Aorta (tissue), 5 donors: ENCODE measurements around the gene CAV3. TPM values are rescaled to one million over a fixed set of nuclear protein-coding genes. Genes with fewer than 3 reads are reported as not detected.
"Not testable (repeated sequence)": the region's sequence is repeated elsewhere in the genome, so short reads cannot be mapped to it uniquely, and the experiment has no call there.

Source experiments
- ATAC-seq: fragments of 200-7000 bp; cut with Tn5 transposase; one replicate; pipeline ENCODE4 v1.9.1; 2022; ENCODE audit warnings: moderate library complexity; ENCODE audit not compliant: low FRiP score
- DNase-seq, 2 donors: peaks; one replicate each; pipeline ENCODE4 v3.0.0-alpha.2; 2020
- H3K27ac ChIP-seq, 2 donors: one replicate each; pipeline ENCODE4 v1.5.1; 2013; ENCODE audit warnings: low read length in 2 of 2, mild to moderate bottlenecking in 2 of 2, moderate library complexity in 2 of 2, control low read depth in 1 of 2, inconsistent platforms in 1 of 2, low read depth in 1 of 2
- H3K27me3 ChIP-seq, 2 donors: one replicate each; pipeline ENCODE4 v1.6.1; 2013; ENCODE audit warnings: control low read depth in 1 of 2, low read length in 1 of 2, mild to moderate bottlenecking in 1 of 2, moderate library complexity in 1 of 2; ENCODE audit not compliant: insufficient read depth in 2 of 2, control insufficient read depth in 1 of 2
- H3K36me3 ChIP-seq, 2 donors: one replicate each; pipeline ENCODE4 v1.6.1; 2013; ENCODE audit warnings: control low read depth in 1 of 2, low read length in 1 of 2, mild to moderate bottlenecking in 1 of 2; ENCODE audit not compliant: insufficient read depth in 2 of 2, control insufficient read depth in 1 of 2
- H3K4me1 ChIP-seq, 2 donors: one replicate each; pipeline ENCODE4 v1.6.1; 2013; ENCODE audit warnings: low read length in 2 of 2, control low read depth in 1 of 2, mild to moderate bottlenecking in 1 of 2, moderate library complexity in 1 of 2; ENCODE audit not compliant: insufficient read depth in 2 of 2, control insufficient read depth in 1 of 2
- H3K4me3 ChIP-seq, 2 donors: one replicate each; pipeline ENCODE4 v1.5.1; 2013; ENCODE audit warnings: low read length in 2 of 2, control low read depth in 1 of 2, mild to moderate bottlenecking in 1 of 2
- H3K9me3 ChIP-seq: one replicate; pipeline ENCODE4 v1.6.1; 2013; ENCODE audit warnings: mild to moderate bottlenecking, low read length; ENCODE audit not compliant: control insufficient read depth
- WGBS, 2 donors: extraction: QIAGEN DNeasy Blood & Tissue Kit; methylation state at CpG; one replicate each; pipeline ENCODE4 v1.1.7; 2013; 5-methylcytosine and 5-hydroxymethylcytosine counted together
- intact Hi-C, 2 donors: fragments of 100-400 bp; cut with DNase I; formaldehyde crosslinking; loops; one replicate each; pipeline versions ENCODE4 v1.14.2 to v1.15.0; 2022
- long read RNA-seq, 2 donors: library from polyadenylated mRNA; unstranded; transcript quantifications; one replicate each; pipeline ENCODE4 v2.0.0, GENCODE V29; 2020 to 2021
- polyA plus RNA-seq, 2 donors: library from polyadenylated mRNA; stranded (reverse); fragments of 200-250 nt; gene quantifications; one replicate each; pipeline ENCODE4 v1.2.3, GENCODE V29; 2013
- total RNA-seq, 2 donors: library from RNA; stranded (reverse); fragmentation: NEBNext Ultra II Directional; extraction: Animal tissue kit (Norgen Biotek cat#: 25700); gene quantifications; one replicate each; pipeline ENCODE4 v1.2.1, GENCODE V29; 2021
- donor health status: healthy with polysubstance abuse.
- donor health status: Bipolar disorder and iron deficiency.
- donor health status: DM: no; HTN: no; CAD: no.
- donor health status: DM: no; HTN: no; CAD: no.
- donor health status: DM: yes; HTN: yes; CAD: no.

Gene CAV3
- total RNA-seq = not detected
- under 1 TPM in 1 of 2 donors, not detected in 1; 0.25 TPM for polyA plus RNA-seq
- long read RNA-seq, donor 1, partial matches to known transcripts = 0 of 3 reads
- long read RNA-seq, donor 1, other reads (novel, unspliced or antisense) = 3 of 3 reads
- long read RNA-seq, donor 2, partial matches to known transcripts = 0 of 3 reads
- long read RNA-seq, donor 2, other reads (novel, unspliced or antisense) = 3 of 3 reads

DNA sequence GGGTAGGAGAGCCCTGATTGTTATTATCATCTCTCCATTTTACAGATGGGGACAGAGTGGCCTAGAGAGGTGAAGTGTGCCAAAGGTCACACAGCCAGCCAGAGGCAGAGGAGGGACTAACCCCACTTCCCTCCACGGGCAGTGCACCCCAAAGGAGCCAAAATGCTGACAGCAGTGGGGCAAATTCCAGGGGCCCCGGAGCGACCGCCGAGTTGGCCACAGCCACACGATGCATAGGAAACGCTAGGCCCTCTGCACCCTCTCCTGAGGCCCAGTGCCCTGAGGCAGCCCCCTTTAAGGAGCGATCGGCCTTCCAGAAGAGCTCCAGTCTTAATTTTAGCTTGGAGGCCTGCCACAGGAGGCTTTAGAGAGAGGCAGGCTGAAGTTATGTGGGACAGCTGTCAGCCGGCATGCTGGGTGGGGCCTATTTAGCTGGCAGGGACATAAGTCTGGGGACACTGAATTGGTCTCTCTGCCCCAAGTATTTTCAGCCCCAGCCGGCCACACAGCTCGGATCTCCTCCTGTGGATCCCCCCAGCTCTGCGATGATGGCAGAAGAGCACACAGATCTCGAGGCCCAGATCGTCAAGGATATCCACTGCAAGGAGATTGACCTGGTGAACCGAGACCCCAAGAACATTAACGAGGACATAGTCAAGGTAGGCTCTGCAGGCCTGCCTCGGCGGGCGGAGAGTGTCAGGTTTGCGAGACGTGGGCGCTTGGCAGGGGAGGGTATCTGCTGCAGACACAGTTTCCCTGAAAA is at the start of gene CAV3:
TSS of gene CAV3 (plus strand) at position 471 of the 763 bp plus-strand sequence. CDS start at position 546, 75 bp downstream.
- no peak within 1 kb of the TSS for H3K4me3 ChIP-seq
- no peak within 1 kb of the TSS for H3K27ac ChIP-seq
- no peaks in the 10 kb centered on the region for H3K27me3 ChIP-seq
- ATAC-seq = no peak
- no peaks in the 10 kb centered on the region for H3K9me3 ChIP-seq
- 55 to 60% methylated on average over 23 of the region's 23 CpGs for WGBS, 2 donors
- peak in 1 of 2 donors; percentile 63 for DNase-seq
- intact Hi-C loops = no loop called here
- no peaks in the 10 kb centered on the region for H3K36me3 ChIP-seq
- no peaks in the 10 kb centered on the region for H3K4me1 ChIP-seq

DNA sequence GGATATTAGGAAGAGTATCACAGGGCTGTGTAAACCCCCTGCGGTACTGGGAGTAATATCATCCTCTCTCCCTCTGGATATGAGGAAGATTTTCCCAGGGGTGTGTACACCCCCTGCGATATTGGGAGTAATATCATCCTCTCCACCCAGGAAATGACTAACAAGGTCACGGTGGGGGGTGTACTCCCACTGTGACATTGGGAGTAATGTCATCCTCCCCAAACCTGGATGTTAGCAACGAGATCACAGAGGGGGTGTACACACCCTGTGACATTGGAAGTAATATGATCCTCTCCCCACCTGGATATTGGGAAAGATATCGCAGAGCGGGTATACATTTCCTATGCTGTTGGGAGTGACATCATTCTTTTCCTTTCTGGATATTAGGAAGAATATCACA is 48.6 kb upstream of the CAV3 start:
- H3K27me3 ChIP-seq, H3K4me1 ChIP-seq, DNase-seq, H3K36me3 ChIP-seq, H3K4me3 ChIP-seq, H3K27ac ChIP-seq, intact Hi-C loops, H3K9me3 ChIP-seq, ATAC-seq: not testable (repeated sequence)
- WGBS, 2 donors = 89 to 91% methylated on average over 6 of the region's 6 CpGs

DNA sequence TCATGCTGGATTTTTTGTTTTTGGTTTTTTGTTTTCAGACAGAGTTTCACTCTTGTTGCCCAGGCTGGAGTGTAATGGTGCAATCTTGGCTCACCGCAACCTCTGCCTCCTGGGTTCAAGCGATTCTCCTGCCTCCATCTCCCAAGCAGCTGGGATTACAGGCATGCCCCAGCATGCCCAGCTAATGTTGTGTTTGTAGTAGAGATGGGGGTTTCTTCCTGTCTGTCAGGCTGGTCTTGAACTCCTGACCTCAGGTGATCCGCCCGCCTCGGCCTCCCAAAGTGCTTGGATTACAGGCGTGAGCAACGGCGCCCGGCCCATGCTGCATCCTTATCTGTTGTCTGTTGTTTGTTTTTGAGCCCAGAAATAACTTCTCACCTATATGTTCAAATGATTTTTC is 42.3 kb upstream of the CAV3 start:
- ATAC-seq, H3K4me1 ChIP-seq: not testable (repeated sequence)

DNA sequence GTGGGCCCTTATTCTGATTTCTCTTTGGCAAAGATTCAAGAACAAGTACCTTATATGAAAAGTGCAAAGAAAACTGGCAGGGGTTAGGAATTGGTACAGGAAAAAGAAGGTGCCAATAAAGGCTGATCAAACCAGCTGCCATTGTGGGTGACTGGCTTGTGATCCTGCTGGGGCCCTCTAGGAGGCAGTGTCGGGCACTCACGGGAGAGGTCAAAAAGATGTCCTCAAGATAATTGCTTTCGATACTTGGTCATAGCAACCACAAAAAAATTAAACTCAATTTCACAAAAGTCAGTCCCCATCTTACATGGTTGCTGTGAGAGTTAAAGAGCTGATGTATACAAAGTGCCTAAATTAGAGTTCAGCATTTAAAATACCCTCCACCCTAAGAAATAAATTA is 31.0 kb upstream of the CAV3 start:
- Histone ChIP-seq H3K27ac (no peak overlapping the region), H3K36me3 (no peaks in the 10 kb centered on the region), H3K4me3 (no peak overlapping the region), H3K9me3 (peaks cover 5% of the 10 kb centered on the region), H3K4me1 (no peaks in the 10 kb centered on the region), H3K27me3 (no peaks in the 10 kb centered on the region)
- ATAC-seq = no peak
- DNase-seq = no peak
- intact Hi-C loops = no loop called here
- WGBS, 2 donors = 52 to 53% methylated on average over 3 of the region's 3 CpGs

More for the DNA sequence above, 42.3 kb upstream of the CAV3 start:
- WGBS, 2 donors = 95 to 97% methylated on average over 9 of the region's 9 CpGs
- H3K27ac ChIP-seq, DNase-seq, intact Hi-C loops, H3K9me3 ChIP-seq, H3K4me3 ChIP-seq, H3K36me3 ChIP-seq, H3K27me3 ChIP-seq: not testable (repeated sequence)

DNA sequence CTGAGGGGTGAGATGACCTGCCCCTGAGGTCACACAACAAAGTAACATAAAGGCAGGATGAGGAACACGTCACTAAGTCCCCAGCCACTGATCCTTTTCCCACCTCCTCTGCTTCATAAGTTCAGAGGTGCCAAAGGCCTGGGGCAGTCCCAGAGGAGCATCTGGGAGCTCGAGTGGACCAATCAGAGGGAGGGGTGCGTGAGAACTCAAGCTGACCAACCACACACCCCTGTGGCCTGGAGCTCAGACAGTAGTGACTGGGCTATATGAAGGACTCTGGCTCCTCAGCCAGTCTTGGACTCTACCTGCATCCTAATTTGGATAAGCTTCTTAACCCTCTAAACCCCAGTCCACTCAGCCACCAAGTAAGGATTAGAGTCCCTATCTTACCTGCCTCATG is 28.0 kb upstream of the CAV3 start:
- Histone ChIP-seq H3K36me3 (no peaks in the 10 kb centered on the region), H3K27me3 (no peaks in the 10 kb centered on the region), H3K9me3 (peaks cover 5% of the 10 kb centered on the region), H3K27ac (no peak overlapping the region), H3K4me3 (no peak overlapping the region), H3K4me1 (no peaks in the 10 kb centered on the region)
- WGBS, 2 donors = 83 to 91% methylated on average over 3 of the region's 3 CpGs
- ATAC-seq (no peak), DNase-seq (no peak)
- intact Hi-C loops = no loop called here

DNA sequence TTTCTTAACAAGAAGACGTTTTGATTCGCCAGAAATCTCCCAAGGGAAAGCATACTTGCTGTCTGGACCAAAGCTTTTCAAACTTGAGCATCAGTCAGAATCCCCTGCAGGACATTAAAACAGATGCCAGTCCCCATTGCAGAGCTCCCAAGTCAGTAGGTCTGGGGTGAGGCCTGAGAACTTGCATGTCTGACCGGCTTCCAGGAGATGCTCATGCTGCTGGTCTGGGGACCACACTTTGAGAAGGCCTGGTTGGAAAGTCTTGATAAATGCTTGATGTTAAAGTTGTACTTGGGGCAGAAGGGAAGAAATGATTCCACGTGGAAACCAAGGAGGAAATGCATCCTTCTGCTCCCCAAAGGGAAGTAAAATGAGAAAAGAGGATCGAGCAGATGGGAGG is 24.3 kb upstream of the CAV3 start:
- Histone ChIP-seq H3K27ac (no peak overlapping the region), H3K4me1 (no peaks in the 10 kb centered on the region), H3K27me3 (no peaks in the 10 kb centered on the region), H3K9me3 (peaks cover 5% of the 10 kb centered on the region), H3K4me3 (no peak overlapping the region), H3K36me3 (no peaks in the 10 kb centered on the region)
- no peak for DNase-seq
- ATAC-seq = no peak
- intact Hi-C loops = no loop called here
- 72 to 77% methylated on average over 5 of the region's 5 CpGs for WGBS, 2 donors

DNA sequence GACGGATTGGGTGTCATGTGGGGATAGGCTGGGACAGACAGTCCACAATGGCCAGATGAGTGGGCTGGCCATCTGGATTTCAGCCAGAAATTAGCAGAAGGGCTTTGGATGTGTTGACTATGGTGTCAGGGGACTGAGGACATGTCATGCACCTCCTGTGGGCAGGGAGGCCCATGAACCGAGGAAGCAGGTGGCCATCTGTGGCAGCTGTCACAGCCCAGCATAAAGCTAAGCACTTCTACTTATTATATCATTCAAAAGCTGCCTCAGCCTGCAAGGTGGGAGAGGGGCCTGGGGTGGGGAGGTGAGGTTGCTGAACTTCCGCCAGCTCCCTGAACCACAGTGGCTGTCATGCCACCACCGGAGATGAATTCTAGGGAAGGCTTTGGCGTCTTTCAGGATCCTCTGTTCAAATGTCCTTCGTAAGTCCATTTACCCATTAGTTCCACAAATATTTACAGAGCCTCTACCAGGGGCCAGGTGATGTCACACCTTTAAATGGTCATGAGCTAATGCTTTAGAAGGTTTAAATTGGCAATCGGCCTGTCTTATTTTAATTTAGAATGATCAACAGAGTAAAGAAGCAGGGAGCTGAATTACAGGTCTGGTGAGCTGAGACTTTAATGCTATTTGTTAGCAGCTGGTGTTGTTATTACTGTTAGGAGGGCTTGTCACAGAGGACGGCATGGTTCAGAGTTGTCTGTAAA is 23.6 kb upstream of the CAV3 start:
- no peak overlapping the region for H3K4me3 ChIP-seq
- H3K27me3 ChIP-seq = no peaks in the 10 kb centered on the region
- H3K9me3 ChIP-seq = peaks cover 4% of the 10 kb centered on the region
- ATAC-seq (no peak), DNase-seq (no peak)
- WGBS, 2 donors = 92 to 94% methylated on average over 8 of the region's 8 CpGs
- H3K4me1 ChIP-seq = no peaks in the 10 kb centered on the region
- no peak overlapping the region for H3K27ac ChIP-seq
- H3K36me3 ChIP-seq = no peaks in the 10 kb centered on the region
- intact Hi-C loops = no loop called here

DNA sequence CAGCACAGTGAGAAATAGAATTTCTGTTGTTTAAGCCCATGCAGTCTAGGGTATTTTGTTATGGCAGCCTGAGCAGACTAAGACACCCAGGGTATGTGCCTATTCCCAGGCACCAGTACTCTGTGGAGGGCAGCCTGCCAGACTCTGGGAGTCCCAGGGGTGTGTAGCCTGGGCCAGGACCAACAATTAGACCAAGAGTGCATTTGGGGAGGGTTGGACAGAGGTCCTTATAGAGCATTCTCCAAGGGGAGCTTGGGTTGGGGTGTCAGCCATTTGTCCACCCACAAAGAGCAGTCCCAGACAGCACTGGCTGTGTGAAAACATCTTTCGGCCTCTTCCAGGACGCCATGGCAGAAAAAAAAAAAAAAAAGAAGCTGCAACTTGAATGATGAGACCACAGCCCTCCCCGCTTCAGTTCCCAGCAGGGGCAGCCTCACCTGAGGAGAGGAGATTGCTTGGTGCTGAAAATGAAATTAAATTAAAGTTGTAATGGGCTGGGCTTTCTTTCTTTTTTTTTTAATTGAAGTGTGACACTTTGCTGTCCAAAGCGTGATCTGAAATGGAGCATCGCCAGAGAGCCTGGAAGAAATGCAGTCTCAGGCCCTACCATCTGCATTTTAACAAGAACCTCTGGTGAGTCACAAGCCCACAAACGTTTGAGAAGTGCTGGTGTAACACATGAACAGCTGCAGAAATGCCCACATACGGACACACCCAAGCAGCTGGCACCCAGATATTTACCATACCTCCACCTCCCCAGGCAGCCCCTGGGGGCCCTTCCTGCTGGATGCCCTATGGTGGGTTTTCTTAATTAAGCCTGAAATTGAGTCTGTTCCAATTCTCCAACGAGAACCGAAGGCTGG is 21.3 kb upstream of the CAV3 start:
- H3K27ac ChIP-seq = no peak overlapping the region
- no peaks in the 10 kb centered on the region for H3K36me3 ChIP-seq
- ATAC-seq (no peak), DNase-seq (no peak)
- no peaks in the 10 kb centered on the region for H3K4me1 ChIP-seq
- H3K9me3 ChIP-seq = no peaks in the 10 kb centered on the region
- WGBS, 2 donors = 59 to 64% methylated on average over 9 of the region's 9 CpGs
- H3K4me3 ChIP-seq = no peak overlapping the region
- intact Hi-C loops = no loop called here
- no peaks in the 10 kb centered on the region for H3K27me3 ChIP-seq
